PC-3 (cell line): ENCODE results near the gene STOML3. TPM values are rescaled to one million over a fixed set of nuclear protein-coding genes. Genes with fewer than 3 reads are reported as not detected.

Source experiments
- ATAC-seq: fragments of 200-7000 bp; cut with Tn5 transposase; 2 replicates; pipeline ENCODE4 v1.9.1; 2020; ENCODE audit warnings: mild to moderate bottlenecking, moderate library complexity
- BruUV-seq: library from RNA; stranded (reverse); fragments of 400-500 nt; replicated peaks from 2 replicates; lab custom pipeline; 2021; lab: Mats Ljungman, UMichigan
- CTCF ChIA-PET: fragments of 300-600 bp; sonication (Branson Sonifier 250); formaldehyde crosslinking; loops from one replicate; lab custom pipeline; 2022; ENCODE audit warnings: antibody characterized with exemption; lab: Charles Lee
- POLR2A ChIA-PET: fragments of 300-600 bp; sonication (Branson Sonifier 250); formaldehyde crosslinking; loops from one replicate; lab custom pipeline; 2022; ENCODE audit warnings: antibody characterized with exemption; ENCODE audit not compliant: unreplicated experiment; lab: Charles Lee
- DNase-seq: peaks from one replicate; pipeline ENCODE4 v3.0.0-alpha.2; 2015
- H2AFZ ChIP-seq: fragments of 300-600 bp; sonication (generic); 2 replicates; pipeline ENCODE4 v1.6.0; 2016; ENCODE audit warnings: antibody characterized with exemption, low read length
- H3F3A ChIP-seq: fragments of 300-600 bp; sonication (generic); one replicate; pipeline ENCODE4 v1.6.0; 2017; ENCODE audit warnings: antibody characterized with exemption, low read length, control low read depth, mild to moderate bottlenecking; ENCODE audit not compliant: unreplicated experiment
- H3K27ac ChIP-seq: fragments of 300-600 bp; sonication (generic); 2 replicates; pipeline ENCODE4 v1.5.1; 2016; ENCODE audit warnings: mild to moderate bottlenecking, low read length
- H3K27me3 ChIP-seq: fragments of 300-600 bp; sonication (generic); 2 replicates; pipeline ENCODE4 v1.6.1; 2016; ENCODE audit warnings: low read length, mixed read lengths
- H3K36me3 ChIP-seq: fragments of 300-600 bp; sonication (generic); 2 replicates; pipeline ENCODE4 v1.6.1; 2016; ENCODE audit warnings: low read depth, mixed run types, low read length, mixed read lengths
- H3K4me1 ChIP-seq: fragments of 300-600 bp; sonication (generic); 2 replicates; pipeline ENCODE4 v1.5.1; 2016; ENCODE audit warnings: low read length; ENCODE audit not compliant: insufficient read depth
- H3K4me2 ChIP-seq: fragments of 300-600 bp; sonication (generic); 2 replicates; pipeline ENCODE4 v1.6.0; 2016; ENCODE audit warnings: low read length
- H3K4me3 ChIP-seq: fragments of 300-600 bp; sonication (generic); 2 replicates; pipeline ENCODE4 v1.5.1; 2016; ENCODE audit warnings: mild to moderate bottlenecking, low read length, mixed read lengths
- H3K79me2 ChIP-seq: fragments of 300-600 bp; sonication (generic); 2 replicates; pipeline ENCODE4 v1.6.1; 2017; ENCODE audit warnings: low read length, mixed read lengths
- H3K9ac ChIP-seq: fragments of 300-600 bp; sonication (generic); 2 replicates; pipeline ENCODE4 v1.6.0; 2016; ENCODE audit warnings: mild to moderate bottlenecking, low read length
- H3K9me2 ChIP-seq: fragments of 300-600 bp; sonication (generic); replicated peaks from 2 replicates; pipeline ENCODE4 v1.6.1; 2016; ENCODE audit warnings: mixed run types, low read length, mixed read lengths
- H3K9me3 ChIP-seq: fragments of 300-600 bp; sonication (generic); 2 replicates; pipeline ENCODE4 v1.6.1; 2016; ENCODE audit warnings: low read length, mixed read lengths
- H4K20me1 ChIP-seq: fragments of 300-600 bp; sonication (generic); 2 replicates; pipeline ENCODE4 v1.6.1; 2016; ENCODE audit warnings: low read length, mixed read lengths
- EZH2 ChIP-seq: fragments of 300-600 bp; sonication (generic); IDR thresholded peaks from one replicate; pipeline ENCODE4 v1.6.1; 2017; ENCODE audit warnings: antibody characterized with exemption, mild to moderate bottlenecking, low read length; ENCODE audit not compliant: unreplicated experiment
- EZH2phosphoT487 ChIP-seq: fragments of 300-600 bp; sonication (generic); IDR thresholded peaks from 2 replicates; pipeline ENCODE4 v1.6.1; 2018; ENCODE audit warnings: mild to moderate bottlenecking, antibody characterized with exemption, low read length, borderline replicate concordance
- intact Hi-C: fragments of 100-400 bp; cut with micrococcal nuclease; formaldehyde crosslinking; loops from 2 replicates; pipeline ENCODE4 v1.9.0; 2023
- total RNA-seq: library from RNA; depleted of rRNA; stranded (reverse); fragments of >200 nt; gene quantifications from 2 replicates; pipeline ENCODE4 v1.2.3, GENCODE V29; 2014
- TF ChIP-seq, protein P1 (sequence below): fragments of 300-600 bp; sonication (generic); conservative IDR thresholded peaks from 2 replicates; pipeline ENCODE4 v1.5.1; 2017; ENCODE audit warnings: antibody characterized with exemption, low read depth, mild to moderate bottlenecking, low read length

The STOML3 gene
- total RNA-seq, 1 experiment from 2014 or later = not detected

DNA sequence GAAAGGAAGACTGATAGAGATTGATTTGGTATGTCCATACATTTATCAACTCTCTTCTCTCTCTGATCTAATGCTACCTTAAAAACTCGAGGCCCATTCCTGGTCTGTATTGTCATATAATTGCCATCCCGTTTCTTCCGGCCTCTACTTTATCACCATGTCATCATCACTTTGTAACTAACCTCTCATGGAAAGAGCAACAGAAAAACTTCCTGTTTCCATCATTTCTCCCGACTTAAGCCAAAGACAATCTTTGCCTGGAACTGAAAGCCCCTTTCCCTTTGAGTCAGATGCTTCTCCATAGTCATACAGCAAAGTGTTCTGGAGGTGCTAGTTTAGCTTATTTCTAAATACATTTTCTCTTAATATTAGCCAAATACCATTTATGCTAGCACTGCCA lies 2.8 kb upstream of the STOML3 start:
- H3K4me1 ChIP-seq = no peaks in the 10 kb centered on the region
- no peak overlapping the region for H3K27ac ChIP-seq
- ATAC-seq (no peak), DNase-seq (no peak)
- H3K27me3 ChIP-seq = no peaks in the 10 kb centered on the region
- H2AFZ ChIP-seq = no peak overlapping the region
- no peaks in the 10 kb centered on the region for H4K20me1 ChIP-seq
- no peaks in the 10 kb centered on the region for H3K9me3 ChIP-seq
- H3K9ac ChIP-seq = no peak overlapping the region
- ChIA-PET CTCF (no interaction called here), POLR2A (no interaction called here)
- no peaks in the 10 kb centered on the region for H3K36me3 ChIP-seq
- no TSS peak for BruUV-seq
- H3K79me2 ChIP-seq = no peaks in the 10 kb centered on the region
- H3F3A ChIP-seq = no peaks in the 10 kb centered on the region
- intact Hi-C loops = no loop called here
- TF ChIP-seq EZH2phosphoT487 = no peak
- TF ChIP-seq, protein P1, sequence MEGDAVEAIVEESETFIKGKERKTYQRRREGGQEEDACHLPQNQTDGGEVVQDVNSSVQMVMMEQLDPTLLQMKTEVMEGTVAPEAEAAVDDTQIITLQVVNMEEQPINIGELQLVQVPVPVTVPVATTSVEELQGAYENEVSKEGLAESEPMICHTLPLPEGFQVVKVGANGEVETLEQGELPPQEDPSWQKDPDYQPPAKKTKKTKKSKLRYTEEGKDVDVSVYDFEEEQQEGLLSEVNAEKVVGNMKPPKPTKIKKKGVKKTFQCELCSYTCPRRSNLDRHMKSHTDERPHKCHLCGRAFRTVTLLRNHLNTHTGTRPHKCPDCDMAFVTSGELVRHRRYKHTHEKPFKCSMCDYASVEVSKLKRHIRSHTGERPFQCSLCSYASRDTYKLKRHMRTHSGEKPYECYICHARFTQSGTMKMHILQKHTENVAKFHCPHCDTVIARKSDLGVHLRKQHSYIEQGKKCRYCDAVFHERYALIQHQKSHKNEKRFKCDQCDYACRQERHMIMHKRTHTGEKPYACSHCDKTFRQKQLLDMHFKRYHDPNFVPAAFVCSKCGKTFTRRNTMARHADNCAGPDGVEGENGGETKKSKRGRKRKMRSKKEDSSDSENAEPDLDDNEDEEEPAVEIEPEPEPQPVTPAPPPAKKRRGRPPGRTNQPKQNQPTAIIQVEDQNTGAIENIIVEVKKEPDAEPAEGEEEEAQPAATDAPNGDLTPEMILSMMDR = no peak
- TF ChIP-seq EZH2 = no peak
- no peak overlapping the region for H3K4me3 ChIP-seq
- no peak overlapping the region for H3K4me2 ChIP-seq
- H3K9me2 ChIP-seq = no peaks in the 10 kb centered on the region

DNA sequence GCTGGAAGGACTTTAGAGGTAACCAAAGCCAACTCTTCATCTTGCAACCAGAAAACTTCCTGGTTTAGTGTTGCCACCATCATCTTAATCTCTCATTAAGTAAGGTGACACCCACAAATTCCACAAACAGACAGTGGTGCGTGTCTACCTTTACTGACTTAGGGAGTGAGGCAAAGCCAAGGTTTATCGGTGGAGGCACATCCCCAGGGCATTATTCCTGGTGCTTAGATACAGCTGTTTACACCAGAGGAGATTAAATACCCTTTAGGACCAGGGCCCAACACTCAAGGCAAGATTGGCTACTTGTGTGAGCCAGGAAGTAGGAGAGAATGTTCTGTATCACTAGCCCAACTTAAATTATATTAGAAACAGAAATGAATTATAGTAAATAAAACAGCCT lies 9.5 kb downstream of the STOML3 start:
- H3K27ac ChIP-seq = no peak overlapping the region
- no peak overlapping the region for H3K4me2 ChIP-seq
- ATAC-seq (no peak), DNase-seq (no peak)
- intact Hi-C loops = no loop called here
- H3K4me1 ChIP-seq = no peaks in the 10 kb centered on the region
- H3K9ac ChIP-seq = no peak overlapping the region
- H3K79me2 ChIP-seq = no peaks in the 10 kb centered on the region
- H3K9me3 ChIP-seq = no peaks in the 10 kb centered on the region
- H3K36me3 ChIP-seq = no peaks in the 10 kb centered on the region
- no peak overlapping the region for H2AFZ ChIP-seq
- CTCF ChIA-PET = no interaction called here
- no peaks in the 10 kb centered on the region for H4K20me1 ChIP-seq
- H3K27me3 ChIP-seq = peaks cover 36% of the 10 kb centered on the region
- no peak overlapping the region for H3K4me3 ChIP-seq
- H3K9me2 ChIP-seq = no peaks in the 10 kb centered on the region
- POLR2A ChIA-PET = no interaction called here
- no TSS peak for BruUV-seq
- TF ChIP-seq EZH2 = no peak
- TF ChIP-seq EZH2phosphoT487 = no peak
- no peaks in the 10 kb centered on the region for H3F3A ChIP-seq

DNA sequence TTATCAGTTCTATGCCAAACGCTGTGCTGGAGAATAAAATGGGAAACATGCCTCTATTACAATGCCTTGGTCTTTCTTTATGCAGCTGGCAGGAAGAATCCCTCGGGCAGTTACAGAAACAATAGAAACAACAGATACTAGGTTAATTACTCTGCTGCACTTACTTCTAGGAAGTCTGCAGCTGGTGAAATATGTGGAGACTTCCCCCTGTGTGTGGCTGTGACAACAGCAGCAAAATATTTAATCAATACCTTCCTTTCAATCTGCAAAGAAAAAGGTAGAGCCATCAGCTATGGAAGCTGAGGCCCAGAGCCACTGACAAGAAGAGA lies 9.9 kb downstream of the STOML3 start:
- H3K27me3 ChIP-seq = peaks cover 40% of the 10 kb centered on the region
- no peaks in the 10 kb centered on the region for H4K20me1 ChIP-seq
- H3K79me2 ChIP-seq = no peaks in the 10 kb centered on the region
- no peak overlapping the region for H3K4me2 ChIP-seq
- intact Hi-C loops = no loop called here
- no peaks in the 10 kb centered on the region for H3F3A ChIP-seq
- TF ChIP-seq, protein P1 = no peak
- no peak for TF ChIP-seq EZH2
- TF ChIP-seq EZH2phosphoT487 = no peak
- ChIA-PET CTCF (no interaction called here), POLR2A (no interaction called here)
- ATAC-seq = no peak
- no peaks in the 10 kb centered on the region for H3K4me1 ChIP-seq
- BruUV-seq = no TSS peak
- H3K9me2 ChIP-seq = no peaks in the 10 kb centered on the region
- H3K4me3 ChIP-seq = no peak overlapping the region
- DNase-seq = no peak
- no peaks in the 10 kb centered on the region for H3K36me3 ChIP-seq
- no peaks in the 10 kb centered on the region for H3K9me3 ChIP-seq
- H3K9ac ChIP-seq = no peak overlapping the region
- H3K27ac ChIP-seq = no peak overlapping the region
- H2AFZ ChIP-seq = no peak overlapping the region
